Neural progenitor cell (in vitro differentiated cells): ENCODE results near the gene RBM42. TPM values are rescaled to one million over a fixed set of nuclear protein-coding genes. Genes with fewer than 3 reads are reported as not detected.

ENCODE experiments used
- DNase-seq: peaks from one replicate; pipeline ENCODE4 v3.0.0-alpha.2; 2016; ENCODE audit warnings: low spot score
- H2AFZ ChIP-seq: fragments of 200-600 bp; sonication (generic); replicated peaks from 2 replicates; pipeline ENCODE4 v1.6.1; 2016; ENCODE audit warnings: antibody characterized with exemption
- H3F3A ChIP-seq: fragments of 200-600 bp; sonication (generic); 2 replicates; pipeline ENCODE4 v1.6.1; 2016; ENCODE audit warnings: antibody characterized with exemption, low read depth
- H3K27ac ChIP-seq: fragments of 200-600 bp; sonication (generic); 2 replicates; pipeline ENCODE4 v1.5.1; 2016; ENCODE audit warnings: mild to moderate bottlenecking
- H3K27me3 ChIP-seq: fragments of 200-600 bp; sonication (generic); 2 replicates; pipeline ENCODE4 v1.6.1; 2016; ENCODE audit warnings: mild to moderate bottlenecking, moderate library complexity
- H3K36me3 ChIP-seq: fragments of 200-600 bp; sonication (generic); 2 replicates; pipeline ENCODE4 v1.5.1; 2016
- H3K4me1 ChIP-seq: fragments of 200-600 bp; sonication (generic); 2 replicates; pipeline ENCODE4 v1.6.1; 2016; ENCODE audit warnings: mixed run types
- H3K4me2 ChIP-seq: fragments of 200-600 bp; sonication (generic); 2 replicates; pipeline ENCODE4 v1.6.1; 2016
- H3K4me3 ChIP-seq: fragments of 200-600 bp; sonication (generic); 2 replicates; pipeline ENCODE4 v1.5.1; 2016
- H3K79me2 ChIP-seq: fragments of 200-600 bp; sonication (generic); 2 replicates; pipeline ENCODE4 v1.6.1; 2016; ENCODE audit warnings: low read depth
- H3K9ac ChIP-seq: fragments of 200-600 bp; sonication (generic); 2 replicates; pipeline ENCODE4 v1.6.1; 2016
- H3K9me3 ChIP-seq: fragments of 200-600 bp; sonication (generic); 2 replicates; pipeline ENCODE4 v1.5.1; 2016; ENCODE audit warnings: low read depth
- H4K20me1 ChIP-seq: fragments of 200-600 bp; sonication (generic); 2 replicates; pipeline ENCODE4 v1.6.1; 2016; ENCODE audit warnings: low read depth
- H3K27ac Mint-ChIP-seq: 3 replicates; pipeline ENCODE4 v1.8.0; 2021; ENCODE audit warnings: mixed read lengths
- H3K27me3 Mint-ChIP-seq: 2 replicates; pipeline ENCODE4 v1.8.0; 2022; ENCODE audit warnings: low read depth, mild to moderate bottlenecking, inconsistent platforms, moderate library complexity, mixed read lengths; ENCODE audit not compliant: insufficient read depth
- H3K36me3 Mint-ChIP-seq: 3 replicates; pipeline ENCODE4 v1.8.0; 2021; ENCODE audit warnings: mixed read lengths
- H3K4me1 Mint-ChIP-seq: 3 replicates; pipeline ENCODE4 v1.8.0; 2021; ENCODE audit warnings: mixed read lengths
- H3K4me3 Mint-ChIP-seq: 3 replicates; pipeline ENCODE4 v1.8.0; 2021; ENCODE audit warnings: mild to moderate bottlenecking, moderate library complexity, mixed read lengths
- H3K9me3 Mint-ChIP-seq: 3 replicates; pipeline ENCODE4 v1.8.0; 2020; ENCODE audit warnings: mixed read lengths
- EZH2 ChIP-seq: fragments of 200-600 bp; sonication (generic); IDR thresholded peaks from 2 replicates; pipeline ENCODE4 v1.6.1; 2017; ENCODE audit warnings: antibody characterized with exemption, mild to moderate bottlenecking, moderate library complexity
- EZH2phosphoT487 ChIP-seq: fragments of 200-600 bp; sonication (generic); IDR thresholded peaks from 2 replicates; pipeline ENCODE4 v1.6.1; 2017; ENCODE audit warnings: antibody characterized with exemption
- total RNA-seq: library from RNA; depleted of rRNA; stranded (reverse); fragments of >200 nt; gene quantifications from 2 replicates; pipeline ENCODE4 v1.2.3, GENCODE V29; 2015; ENCODE audit warnings: low replicate concordance
- TF ChIP-seq, protein P1 (sequence below): fragments of 200-600 bp; sonication (generic); IDR thresholded peaks from 2 replicates; pipeline ENCODE4 v1.5.1; 2017; ENCODE audit warnings: antibody characterized with exemption, mild to moderate bottlenecking

The RBM42 gene
- total RNA-seq, 1 donor from 2014 or later = 20.1 TPM

DNA sequence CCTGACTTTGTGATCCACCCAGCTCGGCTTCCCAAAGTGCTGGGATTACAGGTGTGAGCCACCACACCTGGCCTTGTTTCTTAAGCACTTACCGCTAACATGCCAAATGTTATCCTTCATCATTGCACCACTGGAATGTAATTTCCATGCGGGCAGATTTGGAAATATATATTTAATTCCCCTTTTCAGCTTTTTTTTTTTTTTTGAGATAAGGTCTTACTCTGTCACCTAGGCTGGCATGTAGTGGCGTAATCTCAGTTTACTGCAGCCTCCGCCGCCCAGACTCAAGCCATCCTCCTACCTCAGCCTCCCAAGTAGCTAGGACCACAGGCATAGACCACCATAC lies 33.1 kb downstream of the RBM42 start:
- H3K79me2 ChIP-seq = no peaks in the 10 kb centered on the region
- H3K4me1 ChIP-seq = no peaks in the 10 kb centered on the region
- no peaks in the 10 kb centered on the region for H3F3A ChIP-seq
- no peaks in the 10 kb centered on the region for H3K9me3 ChIP-seq
- no peak overlapping the region for H3K4me3 ChIP-seq
- no peak overlapping the region for H3K4me2 ChIP-seq
- Mint-ChIP-seq H3K27me3 (peaks cover 2% of the 10 kb centered on the region), H3K36me3 (peaks cover 21% of the 10 kb centered on the region), H3K4me1 (no peaks in the 10 kb centered on the region), H3K4me3 (no peak overlapping the region), H3K9me3 (no peaks in the 10 kb centered on the region), H3K27ac (no peak overlapping the region)
- no peak overlapping the region for H3K27ac ChIP-seq
- no peaks in the 10 kb centered on the region for H3K27me3 ChIP-seq
- TF ChIP-seq, protein P1, sequence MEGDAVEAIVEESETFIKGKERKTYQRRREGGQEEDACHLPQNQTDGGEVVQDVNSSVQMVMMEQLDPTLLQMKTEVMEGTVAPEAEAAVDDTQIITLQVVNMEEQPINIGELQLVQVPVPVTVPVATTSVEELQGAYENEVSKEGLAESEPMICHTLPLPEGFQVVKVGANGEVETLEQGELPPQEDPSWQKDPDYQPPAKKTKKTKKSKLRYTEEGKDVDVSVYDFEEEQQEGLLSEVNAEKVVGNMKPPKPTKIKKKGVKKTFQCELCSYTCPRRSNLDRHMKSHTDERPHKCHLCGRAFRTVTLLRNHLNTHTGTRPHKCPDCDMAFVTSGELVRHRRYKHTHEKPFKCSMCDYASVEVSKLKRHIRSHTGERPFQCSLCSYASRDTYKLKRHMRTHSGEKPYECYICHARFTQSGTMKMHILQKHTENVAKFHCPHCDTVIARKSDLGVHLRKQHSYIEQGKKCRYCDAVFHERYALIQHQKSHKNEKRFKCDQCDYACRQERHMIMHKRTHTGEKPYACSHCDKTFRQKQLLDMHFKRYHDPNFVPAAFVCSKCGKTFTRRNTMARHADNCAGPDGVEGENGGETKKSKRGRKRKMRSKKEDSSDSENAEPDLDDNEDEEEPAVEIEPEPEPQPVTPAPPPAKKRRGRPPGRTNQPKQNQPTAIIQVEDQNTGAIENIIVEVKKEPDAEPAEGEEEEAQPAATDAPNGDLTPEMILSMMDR = no peak
- TF ChIP-seq EZH2phosphoT487 (no peak), EZH2 (no peak)
- H4K20me1 ChIP-seq = no peaks in the 10 kb centered on the region
- no peak overlapping the region for H3K9ac ChIP-seq
- DNase-seq = no peak
- H3K36me3 ChIP-seq = no peaks in the 10 kb centered on the region
- H2AFZ ChIP-seq = no peak overlapping the region

GRCh38 chr19:35663981-35664380 lies 35.1 kb downstream of the RBM42 start:
- no peak overlapping the region for H3K4me2 ChIP-seq
- H3K4me1 Mint-ChIP-seq = no peaks in the 10 kb centered on the region
- H3K4me1 ChIP-seq = no peaks in the 10 kb centered on the region
- no peak for DNase-seq
- no peaks in the 10 kb centered on the region for H3K79me2 ChIP-seq
- H3K9me3 Mint-ChIP-seq = no peaks in the 10 kb centered on the region
- no peak overlapping the region for H3K4me3 ChIP-seq
- peaks cover 3% of the 10 kb centered on the region for H3K27me3 ChIP-seq
- no peaks in the 10 kb centered on the region for H3K9me3 ChIP-seq
- no peaks in the 10 kb centered on the region for H4K20me1 ChIP-seq
- peaks cover 2% of the 10 kb centered on the region for H3K27me3 Mint-ChIP-seq
- H3K27ac Mint-ChIP-seq = no peak overlapping the region
- H3K27ac ChIP-seq = no peak overlapping the region
- H3K4me3 Mint-ChIP-seq = no peak overlapping the region
- H3K9ac ChIP-seq = no peak overlapping the region
- H3K36me3 Mint-ChIP-seq = peaks cover 13% of the 10 kb centered on the region
- H3K36me3 ChIP-seq = no peaks in the 10 kb centered on the region
- H3F3A ChIP-seq = no peaks in the 10 kb centered on the region
- no peak overlapping the region for H2AFZ ChIP-seq
- TF ChIP-seq EZH2phosphoT487 = no peak
- TF ChIP-seq, protein P1 = no peak
- no peak for TF ChIP-seq EZH2

DNA sequence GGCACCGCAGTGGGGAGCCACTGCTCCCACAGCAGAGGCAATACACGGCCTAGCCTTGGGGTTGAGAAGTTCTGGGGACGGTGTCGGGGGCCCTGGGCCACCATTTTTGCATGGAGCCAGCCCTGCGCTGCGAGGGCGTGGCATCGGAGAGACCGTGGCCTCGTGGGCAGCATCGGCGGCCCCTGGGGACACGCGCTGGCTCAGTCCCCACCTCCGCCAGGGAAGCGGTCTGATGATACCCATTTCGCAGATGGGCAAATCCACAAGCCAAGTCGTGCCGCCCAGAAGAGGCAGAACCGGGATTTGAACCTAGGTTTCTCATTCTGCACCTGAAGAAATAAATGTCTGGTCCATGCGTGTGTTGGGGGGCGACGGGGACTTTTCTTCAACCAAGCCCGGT lies 36.3 kb downstream of the RBM42 start:
- peaks cover 4% of the 10 kb centered on the region for H3K27me3 Mint-ChIP-seq
- H3K4me1 Mint-ChIP-seq = no peaks in the 10 kb centered on the region
- H3K36me3 Mint-ChIP-seq = peaks cover 11% of the 10 kb centered on the region
- Histone ChIP-seq H3K36me3 (no peaks in the 10 kb centered on the region), H3K79me2 (no peaks in the 10 kb centered on the region), H3K9ac (no peak overlapping the region), H3K27ac (no peak overlapping the region), H3K9me3 (no peaks in the 10 kb centered on the region), H3K4me1 (no peaks in the 10 kb centered on the region), H3K4me3 (no peak overlapping the region), H3K27me3 (peaks cover 14% of the 10 kb centered on the region), H3K4me2 (no peak overlapping the region), H4K20me1 (no peaks in the 10 kb centered on the region), H2AFZ (no peak overlapping the region), H3F3A (no peaks in the 10 kb centered on the region)
- no peak overlapping the region for H3K4me3 Mint-ChIP-seq
- TF ChIP-seq EZH2phosphoT487 (no peak), EZH2 (no peak)
- TF ChIP-seq, protein P1 = no peak
- no peak for DNase-seq
- H3K9me3 Mint-ChIP-seq = no peaks in the 10 kb centered on the region
- no peak overlapping the region for H3K27ac Mint-ChIP-seq

GRCh38 chr19:35665604-35666003 lies 36.8 kb downstream of the RBM42 start:
- peaks cover 4% of the 10 kb centered on the region for H3K27me3 Mint-ChIP-seq
- Histone ChIP-seq H3K27ac (no peak overlapping the region), H3K4me2 (no peak overlapping the region), H3K4me1 (no peaks in the 10 kb centered on the region), H3K79me2 (no peaks in the 10 kb centered on the region), H3F3A (no peaks in the 10 kb centered on the region), H4K20me1 (no peaks in the 10 kb centered on the region), H3K9ac (no peak overlapping the region), H3K9me3 (no peaks in the 10 kb centered on the region), H2AFZ (no peak overlapping the region), H3K36me3 (no peaks in the 10 kb centered on the region), H3K27me3 (peaks cover 14% of the 10 kb centered on the region), H3K4me3 (no peak overlapping the region)
- H3K4me1 Mint-ChIP-seq = no peaks in the 10 kb centered on the region
- no peak overlapping the region for H3K4me3 Mint-ChIP-seq
- no peaks in the 10 kb centered on the region for H3K9me3 Mint-ChIP-seq
- DNase-seq = no peak
- peaks cover 9% of the 10 kb centered on the region for H3K36me3 Mint-ChIP-seq
- no peak for TF ChIP-seq EZH2phosphoT487
- TF ChIP-seq, protein P1 = no peak
- no peak for TF ChIP-seq EZH2
- H3K27ac Mint-ChIP-seq = no peak overlapping the region
